Muscle layer of colon (tissue), 2 donors: Measurements from ENCODE around the gene AHSG.

Experiments used
- H3K27ac ChIP-seq: one replicate; pipeline ENCODE4 v1.7.0; 2013; ENCODE audit warnings: low read depth, mild to moderate bottlenecking, low read length, moderate library complexity
- H3K27me3 ChIP-seq, 2 donors: one replicate each; pipeline ENCODE4 v1.7.0; 2013; ENCODE audit warnings: low read length in 2 of 2, mild to moderate bottlenecking in 2 of 2; ENCODE audit not compliant: insufficient read depth in 2 of 2, control insufficient read depth in 1 of 2
- H3K36me3 ChIP-seq: one replicate; pipeline ENCODE4 v1.7.0; 2013; ENCODE audit warnings: mild to moderate bottlenecking, low read length; ENCODE audit not compliant: insufficient read depth
- H3K4me1 ChIP-seq: one replicate; pipeline ENCODE4 v1.7.0; 2013; ENCODE audit warnings: mild to moderate bottlenecking, low read length; ENCODE audit not compliant: insufficient read depth
- H3K4me3 ChIP-seq, 2 donors: one replicate each; pipeline ENCODE4 v1.7.0; 2013; ENCODE audit warnings: low read length in 2 of 2, low read depth in 1 of 2, mild to moderate bottlenecking in 1 of 2, moderate library complexity in 1 of 2
- H3K9ac ChIP-seq: one replicate; pipeline ENCODE4 v1.7.0; 2013; ENCODE audit warnings: low read length
- H3K9me3 ChIP-seq: one replicate; pipeline ENCODE4 v1.7.0; 2013; ENCODE audit warnings: mild to moderate bottlenecking, low read length
- donor health status: abdominal sarcoma.
- donor health status: Adenocarcinoma of cecum.

AHSG gene

DNA sequence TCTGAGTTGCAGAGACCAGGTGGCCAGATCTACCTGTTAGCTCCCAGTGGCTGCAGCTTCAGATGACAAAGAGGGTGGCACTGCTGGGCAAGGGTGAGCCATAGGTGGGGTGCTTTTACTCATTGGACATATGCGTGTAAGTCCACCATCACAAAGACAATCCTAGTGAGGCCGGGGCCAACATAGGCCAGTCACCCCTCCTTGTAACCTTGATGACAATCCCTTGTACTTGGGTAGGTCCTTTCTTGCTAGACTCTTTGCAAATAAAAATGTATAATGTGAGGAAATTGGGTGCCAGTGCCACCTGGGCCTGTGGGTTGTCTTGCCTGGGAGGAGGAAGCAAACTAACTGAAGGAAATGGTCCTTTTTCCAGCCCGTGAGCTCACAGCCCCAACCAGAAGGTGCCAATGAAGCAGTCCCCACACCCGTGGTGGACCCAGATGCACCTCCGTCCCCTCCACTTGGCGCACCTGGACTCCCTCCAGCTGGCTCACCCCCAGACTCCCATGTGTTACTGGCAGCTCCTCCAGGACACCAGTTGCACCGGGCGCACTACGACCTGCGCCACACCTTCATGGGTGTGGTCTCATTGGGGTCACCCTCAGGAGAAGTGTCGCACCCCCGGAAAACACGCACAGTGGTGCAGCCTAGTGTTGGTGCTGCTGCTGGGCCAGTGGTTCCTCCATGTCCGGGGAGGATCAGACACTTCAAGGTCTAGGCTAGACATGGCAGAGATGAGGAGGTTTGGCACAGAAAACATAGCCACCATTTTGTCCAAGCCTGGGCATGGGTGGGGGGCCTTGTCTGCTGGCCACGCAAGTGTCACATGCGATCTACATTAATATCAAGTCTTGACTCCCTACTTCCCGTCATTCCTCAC lies 7.6 kb downstream of the AHSG start:
- Histone ChIP-seq H3K4me1 (peaks cover 9% of the 10 kb centered on the region), H3K27me3 (peaks cover 3 to 5% of the 10 kb centered on the region in 2 donors), H3K9me3 (no peaks in the 10 kb centered on the region), H3K9ac (no peak overlapping the region), H3K36me3 (no peaks in the 10 kb centered on the region), H3K27ac (no peak overlapping the region), H3K4me3 (no peak overlapping the region)

DNA sequence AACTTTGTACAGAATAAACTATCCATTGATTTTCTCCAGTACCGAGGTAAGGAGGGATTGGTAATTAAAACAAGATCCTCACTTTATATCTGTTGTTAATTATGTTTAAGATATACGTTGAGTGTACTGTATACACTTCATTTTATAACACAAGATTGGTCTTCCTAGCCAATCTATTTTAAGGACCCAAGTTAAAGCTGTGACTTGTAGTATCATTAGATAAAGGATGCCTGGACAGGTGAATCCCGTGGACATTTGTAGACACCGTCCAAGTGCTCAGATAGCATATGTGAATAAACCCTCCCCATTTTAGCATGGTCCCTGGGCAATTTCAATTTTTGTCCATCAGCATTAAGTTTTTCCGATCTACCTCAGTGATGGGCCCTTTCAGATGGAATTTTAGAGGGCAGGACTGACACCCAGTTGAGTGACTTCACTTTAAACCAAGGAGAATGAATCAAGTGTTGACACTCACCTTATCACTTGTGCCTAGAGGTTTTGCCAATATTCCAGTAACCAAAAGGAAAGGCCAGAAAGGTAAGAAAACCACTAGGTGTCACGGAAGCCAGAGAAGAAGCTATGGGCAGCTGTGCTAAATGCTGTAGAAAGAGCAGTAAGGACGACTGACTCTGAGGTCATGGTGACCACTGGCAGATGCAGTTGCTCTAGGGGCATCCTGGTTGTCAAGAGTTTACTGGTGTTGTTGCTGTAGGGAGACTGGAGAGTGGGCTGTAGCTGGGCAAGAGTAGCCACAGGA lies 9.2 kb downstream of the AHSG start:
- Histone ChIP-seq H3K27ac (no peak overlapping the region), H3K9me3 (no peaks in the 10 kb centered on the region), H3K4me3 (no peak overlapping the region), H3K4me1 (peaks cover 6% of the 10 kb centered on the region), H3K36me3 (no peaks in the 10 kb centered on the region), H3K27me3 (peaks cover 3 to 5% of the 10 kb centered on the region in 2 donors), H3K9ac (no peak overlapping the region)

DNA sequence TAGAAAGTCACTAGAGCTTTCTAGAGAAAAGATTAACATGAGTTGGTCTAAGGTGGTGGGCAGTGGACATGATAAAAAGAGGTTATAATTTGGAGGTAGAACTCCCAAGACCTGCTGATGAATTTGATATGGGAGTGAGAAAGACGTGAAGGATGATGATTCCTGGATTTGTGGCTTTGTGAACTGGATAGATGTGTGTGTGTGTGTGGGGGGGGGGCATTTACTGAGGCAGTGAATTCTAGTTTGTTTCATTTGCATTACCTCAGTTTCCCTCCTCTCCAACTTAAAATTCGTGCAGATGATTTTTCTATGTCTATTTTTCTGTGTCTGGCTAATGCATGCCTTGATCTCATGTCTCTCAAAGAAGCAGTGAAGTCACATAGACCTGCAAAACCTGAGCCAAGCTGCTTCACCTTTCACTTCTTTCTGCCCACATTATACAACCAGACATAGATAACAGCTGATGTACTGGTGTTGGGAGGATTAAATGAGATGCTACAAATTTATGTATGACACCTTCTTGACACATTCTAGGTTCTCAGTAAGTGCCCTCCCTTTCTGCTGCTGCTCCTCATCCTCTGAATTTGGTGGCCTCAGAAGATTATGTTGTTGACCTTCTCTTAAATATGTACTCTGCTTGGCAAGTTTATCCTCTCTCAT lies 9.9 kb downstream of the AHSG start:
- H3K4me3 ChIP-seq: no peak overlapping the region
- H3K36me3 ChIP-seq: no peaks in the 10 kb centered on the region
- no peak overlapping the region for H3K27ac ChIP-seq
- H3K27me3 ChIP-seq: no peaks in the 10 kb centered on the region
- H3K4me1 ChIP-seq: no peaks in the 10 kb centered on the region
- no peaks in the 10 kb centered on the region for H3K9me3 ChIP-seq
- no peak overlapping the region for H3K9ac ChIP-seq

DNA sequence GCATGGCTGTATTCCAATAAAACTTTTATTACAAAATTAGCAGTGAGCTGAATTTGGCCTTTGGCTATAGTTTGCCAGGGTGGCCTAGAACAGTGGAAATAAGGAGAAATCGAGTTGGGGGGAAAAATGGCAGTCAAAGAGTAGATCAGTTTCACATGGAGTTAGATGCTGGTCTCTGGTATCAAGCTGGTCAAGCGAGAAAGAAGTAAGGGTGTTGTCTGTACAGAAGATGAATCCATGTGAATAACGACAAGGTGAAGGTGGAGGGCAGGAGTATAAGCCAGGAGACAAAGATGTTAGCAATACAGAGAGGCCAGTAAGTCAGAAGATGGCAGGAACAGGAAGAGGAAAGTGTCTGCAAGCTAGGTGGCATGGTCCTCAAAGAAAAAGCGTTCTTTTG lies 11.7 kb downstream of the AHSG start:
- no peaks in the 10 kb centered on the region for H3K4me1 ChIP-seq
- no peak overlapping the region for H3K27ac ChIP-seq
- H3K9me3 ChIP-seq: no peaks in the 10 kb centered on the region
- no peaks in the 10 kb centered on the region for H3K36me3 ChIP-seq
- no peaks in the 10 kb centered on the region for H3K27me3 ChIP-seq
- no peak overlapping the region for H3K9ac ChIP-seq
- H3K4me3 ChIP-seq: no peak overlapping the region

DNA sequence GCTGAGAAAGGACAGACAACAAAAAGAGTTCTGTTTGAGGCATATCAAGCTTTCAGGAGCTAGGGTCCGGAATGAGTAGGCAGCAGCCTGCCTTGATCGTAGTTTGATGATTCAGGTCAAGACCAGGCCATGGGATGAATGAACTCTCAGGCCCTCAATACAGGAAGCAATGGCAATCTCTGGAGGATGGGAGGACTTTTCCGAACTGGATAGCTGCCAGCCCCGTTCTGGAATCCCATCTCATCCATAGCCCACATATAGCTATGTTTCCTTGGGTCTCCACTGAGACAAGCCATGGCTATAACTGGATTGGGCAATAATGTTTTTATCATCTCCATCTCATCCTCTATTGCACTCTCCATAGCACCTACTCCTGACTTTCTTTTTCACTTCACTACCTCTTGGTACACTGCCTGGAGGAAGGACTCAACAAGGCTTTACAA lies 12.8 kb downstream of the AHSG start:
- Histone ChIP-seq H3K9me3 (no peaks in the 10 kb centered on the region), H3K36me3 (no peaks in the 10 kb centered on the region), H3K4me1 (no peaks in the 10 kb centered on the region), H3K27me3 (no peaks in the 10 kb centered on the region), H3K27ac (no peak overlapping the region), H3K9ac (no peak overlapping the region), H3K4me3 (no peak overlapping the region)

DNA sequence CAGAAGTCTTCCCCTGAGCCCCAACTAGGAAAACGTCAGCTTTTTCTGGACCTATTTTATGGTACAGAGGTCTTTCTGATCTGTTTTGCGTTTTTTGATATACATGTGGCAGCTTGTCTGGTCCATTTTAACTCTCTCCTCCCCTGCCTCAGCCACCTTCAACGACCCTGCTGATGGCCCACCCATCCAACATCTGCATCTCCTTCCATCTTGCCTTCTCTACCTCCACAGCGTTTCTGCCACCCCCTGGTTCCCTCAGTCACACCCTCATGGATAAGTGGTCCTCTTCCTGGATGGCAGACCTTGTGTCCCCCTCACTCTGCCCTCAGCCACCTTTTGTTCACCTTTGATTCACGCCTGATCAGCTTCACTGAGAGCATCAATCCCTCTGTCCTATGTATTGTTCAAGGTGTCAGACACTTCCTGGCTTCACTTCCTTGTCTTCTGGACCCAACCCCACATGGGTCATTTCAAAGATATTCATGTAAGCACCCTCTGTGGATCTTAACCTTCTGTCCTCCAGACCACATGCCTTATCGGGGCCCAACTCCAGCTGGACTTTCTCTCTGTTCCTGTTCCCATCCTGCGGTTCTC lies 13.5 kb downstream of the AHSG start:
- Histone ChIP-seq H3K9ac (no peak overlapping the region), H3K27ac (no peak overlapping the region), H3K27me3 (no peaks in the 10 kb centered on the region), H3K4me1 (no peaks in the 10 kb centered on the region), H3K4me3 (no peak overlapping the region), H3K36me3 (no peaks in the 10 kb centered on the region), H3K9me3 (no peaks in the 10 kb centered on the region)

DNA sequence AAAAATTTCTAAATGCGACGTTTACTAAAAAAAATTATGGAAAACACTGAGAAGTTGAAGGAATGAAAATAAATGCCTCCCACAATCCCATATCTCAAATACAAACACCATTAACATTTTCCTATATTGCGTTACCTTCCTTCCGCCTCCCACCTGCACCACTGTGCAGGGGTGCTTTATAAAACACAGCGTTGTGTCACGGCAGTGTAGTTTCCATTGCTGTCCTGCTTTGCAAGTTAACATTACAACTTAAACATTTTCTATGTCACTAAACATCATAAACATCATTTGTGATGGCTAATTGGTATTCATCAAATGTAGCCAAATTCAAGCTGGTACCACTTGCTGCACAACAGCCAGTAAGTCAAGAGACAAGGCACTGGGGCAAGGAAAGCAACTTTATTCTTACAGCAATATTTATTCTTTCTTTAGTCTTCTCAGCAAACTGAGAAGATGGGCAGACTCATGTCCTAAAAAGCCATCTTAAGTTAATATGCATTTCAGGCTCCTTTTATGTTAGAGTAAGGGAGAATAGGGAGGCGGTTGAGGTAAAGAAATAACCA lies 15.1 kb downstream of the AHSG start:
- Histone ChIP-seq H3K27ac (no peak overlapping the region), H3K9ac (no peak overlapping the region), H3K4me3 (no peak overlapping the region), H3K27me3 (no peaks in the 10 kb centered on the region), H3K4me1 (no peaks in the 10 kb centered on the region), H3K9me3 (no peaks in the 10 kb centered on the region), H3K36me3 (no peaks in the 10 kb centered on the region)

DNA sequence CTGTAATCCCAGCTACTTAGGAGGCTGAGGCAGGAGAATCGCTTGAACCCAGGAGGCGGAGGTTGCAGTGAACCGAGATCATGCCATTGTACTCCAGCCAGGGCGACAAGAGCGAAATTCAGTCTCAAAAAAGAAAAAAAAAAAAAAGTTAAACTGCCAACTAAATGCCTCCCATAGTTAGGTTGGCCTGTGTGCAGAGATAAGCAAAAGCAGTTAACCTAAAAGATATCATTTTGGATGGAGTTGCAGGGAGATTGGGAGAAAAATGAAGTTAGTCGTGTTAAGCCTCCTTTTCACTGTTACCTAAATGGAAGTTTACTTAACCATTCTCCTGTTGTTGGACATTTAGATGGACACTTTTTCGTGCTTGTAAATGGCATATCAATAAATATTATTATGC lies 15.9 kb downstream of the AHSG start:
- H3K9me3 ChIP-seq: no peaks in the 10 kb centered on the region
- H3K4me1 ChIP-seq: no peaks in the 10 kb centered on the region
- H3K36me3 ChIP-seq: no peaks in the 10 kb centered on the region
- H3K9ac ChIP-seq: no peak overlapping the region
- no peak overlapping the region for H3K4me3 ChIP-seq
- no peaks in the 10 kb centered on the region for H3K27me3 ChIP-seq
- no peak overlapping the region for H3K27ac ChIP-seq

DNA sequence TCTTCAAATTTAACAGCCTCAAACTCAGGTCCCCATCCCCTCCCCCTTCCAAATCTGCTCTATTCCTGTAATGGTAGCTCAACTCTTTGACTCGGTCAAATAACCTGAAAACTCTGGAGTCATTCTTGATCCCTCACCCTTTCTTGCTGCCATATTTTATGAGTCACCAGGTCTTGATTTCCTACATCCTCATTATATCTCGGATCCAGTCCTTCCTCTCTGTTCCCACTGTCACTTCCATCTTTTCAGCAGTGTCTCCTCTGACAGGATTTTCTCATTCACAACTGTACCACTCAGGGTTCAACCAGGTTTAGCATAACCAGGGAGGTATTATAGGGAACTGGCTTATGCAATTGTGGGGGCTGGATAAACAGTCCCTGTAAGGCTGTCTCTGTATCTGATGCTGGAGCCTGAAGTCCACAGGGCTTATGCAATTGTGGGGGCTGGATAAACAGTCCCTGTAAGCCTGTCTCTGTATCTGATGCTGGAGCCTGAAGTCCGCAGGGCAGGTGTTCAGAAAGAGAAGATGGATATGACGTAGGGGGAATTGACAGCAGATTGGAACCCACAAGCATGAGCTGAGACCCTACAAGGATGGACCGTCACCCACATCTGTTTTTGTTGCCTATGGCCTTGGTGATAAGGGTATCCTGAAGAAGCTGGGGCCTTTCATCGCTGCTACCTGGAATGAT lies 18.2 kb downstream of the AHSG start:
- Histone ChIP-seq H3K27me3 (no peaks in the 10 kb centered on the region), H3K4me1 (no peaks in the 10 kb centered on the region), H3K36me3 (no peaks in the 10 kb centered on the region), H3K9me3 (no peaks in the 10 kb centered on the region), H3K27ac (no peak overlapping the region), H3K9ac (no peak overlapping the region), H3K4me3 (no peak overlapping the region)

DNA sequence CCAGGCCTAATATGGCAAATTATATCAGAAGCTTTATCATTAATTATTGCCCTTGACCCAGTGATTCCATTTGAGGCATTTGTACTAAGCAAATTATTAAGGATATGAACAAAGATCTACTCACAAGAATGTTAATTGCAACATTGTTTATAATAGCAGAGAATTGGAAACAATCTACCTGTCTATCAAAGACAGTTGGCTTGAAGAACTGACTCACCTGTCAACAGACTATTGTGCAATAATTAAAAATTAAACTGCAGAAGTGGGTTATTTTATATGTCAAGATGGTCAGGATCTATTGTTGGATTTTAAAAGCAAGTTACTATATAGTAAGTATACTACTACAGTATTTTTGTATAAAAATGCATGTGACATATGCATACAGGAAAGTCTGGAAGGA lies 20.6 kb downstream of the AHSG start:
- no peaks in the 10 kb centered on the region for H3K9me3 ChIP-seq
- no peak overlapping the region for H3K27ac ChIP-seq
- no peaks in the 10 kb centered on the region for H3K4me1 ChIP-seq
- no peak overlapping the region for H3K9ac ChIP-seq
- H3K4me3 ChIP-seq: no peak overlapping the region
- no peaks in the 10 kb centered on the region for H3K36me3 ChIP-seq
- H3K27me3 ChIP-seq: no peaks in the 10 kb centered on the region
